ENCODE data around the gene CCL17.

DNA sequence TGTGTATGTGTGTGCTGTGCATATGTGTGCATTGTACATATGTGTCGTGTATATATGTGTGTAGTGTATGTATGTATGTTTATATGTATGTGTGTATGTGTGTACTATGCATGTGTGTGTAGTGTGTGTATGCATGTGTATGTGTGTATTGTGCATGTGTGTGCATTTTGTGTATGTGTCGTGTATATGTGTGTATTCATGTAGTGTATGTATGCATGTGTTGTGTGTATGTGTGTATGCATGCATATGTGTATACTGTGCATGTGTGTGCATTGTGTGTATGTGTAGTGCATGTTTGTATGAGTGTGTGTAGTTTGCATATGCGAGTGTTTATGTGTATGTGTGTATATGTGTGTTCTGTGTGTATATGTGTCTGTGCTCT is 15.5 kb upstream of the CCL17 start:
- no peak for TF ChIP-seq POLR2A (IDR thresholded peaks at IDR 0.05; ENCODE audit: extremely low read depth, insufficient read length)
- TF ChIP-seq CTCF (IDR thresholded peaks at IDR 0.05; ENCODE audit: low read depth, low read length) = no peak
- no peak for TF ChIP-seq MAX (IDR thresholded peaks at IDR 0.05; ENCODE audit: low read depth, low read length)
- TF ChIP-seq MYC (IDR thresholded peaks at IDR 0.05; ENCODE audit: low read depth, low read length) = no peak

Measured in NB4 (cell line).